K562 (cell line): ENCODE data around the gene FSTL3. TPM values are rescaled to one million over a fixed set of nuclear protein-coding genes. Genes with fewer than 3 reads are reported as not detected.

Source experiments
- ELF2 ChIP-seq: fragments of 250-450 bp; sonication (Bioruptor Pico); IDR thresholded peaks from 2 replicates; pipeline ENCODE4 v1.5.0; 2021; ENCODE audit warnings: mild to moderate bottlenecking
- MED1 ChIP-seq: sonication (generic); formaldehyde crosslinking; IDR thresholded peaks from 2 replicates; pipeline ENCODE4 v1.8.1; 2023; ENCODE audit warnings: missing genetic modification reagents, borderline replicate concordance
- PHF21A ChIP-seq: fragments of 450-650 bp; IDR thresholded peaks from 2 replicates; pipeline ENCODE4 v1.6.1; 2017; ENCODE audit warnings: low read depth, borderline replicate concordance
- PRPF4 ChIP-seq: fragments of 200-400 bp; formaldehyde crosslinking; IDR thresholded peaks from one replicate; pipeline ENCODE4 v1.6.1; 2017; ENCODE audit warnings: low read length, low read depth, mild to moderate bottlenecking; ENCODE audit not compliant: insufficient read depth, poor library complexity, severe bottlenecking
- RBM25 ChIP-seq: fragments of 200-400 bp; formaldehyde crosslinking; IDR thresholded peaks from 2 replicates; pipeline ENCODE4 v1.6.1; 2018; ENCODE audit warnings: low read length, low read depth, moderate library complexity; ENCODE audit not compliant: severe bottlenecking
- TCF7 ChIP-seq: sonication (generic); IDR thresholded peaks from 2 replicates; pipeline ENCODE4 v1.6.1; 2016; ENCODE audit warnings: antibody characterized with exemption, borderline replicate concordance
- TOE1 ChIP-seq, 2 experiments: fragments of 450-650 bp in 1 of 2; sonication (generic) in 1 of 2; formaldehyde crosslinking in 1 of 2; IDR thresholded peaks; 2 replicates each; pipeline versions ENCODE4 v1.7.1 to v1.8.0; 2016 to 2022; ENCODE audit warnings: borderline replicate concordance in 2 of 2, mild to moderate bottlenecking in 2 of 2, antibody characterized with exemption in 1 of 2, inconsistent platforms in 1 of 2, low read depth in 1 of 2, missing genetic modification reagents in 1 of 2, moderate library complexity in 1 of 2
- ZNF830 ChIP-seq: fragments of 250-450 bp; sonication (Bioruptor Pico); IDR thresholded peaks from 2 replicates; pipeline ENCODE4 v1.5.0; 2021; ENCODE audit warnings: mild to moderate bottlenecking
- polyA plus RNA-seq, 8 experiments: library from polyadenylated mRNA; depleted of rRNA in 4 of 8; stranded (reverse) in 5 of 8; unstranded in 3 of 8; fragments of >200 nt; fragmentation: Nextera tagmentation in 2 of 8; fragmentation: Illumina TruSeq in 1 of 8; extraction: Ambion mirVana in 2 of 8; extraction: Trizol in 1 of 8; gene quantifications; 2 replicates each; pipeline versions ENCODE4 v1.2.1 to v1.2.3, GENCODE V29; 2011 to 2014; ENCODE audit warnings: inconsistent platforms in 1 of 8, missing spikeins in 1 of 8
- total RNA-seq, 7 experiments: library from RNA; depleted of rRNA in 6 of 7; stranded (reverse); fragments of >200 nt in 6 of 7; fragmentation: Illumina TruSeq in 2 of 7; extraction: Trizol in 2 of 7; gene quantifications; 2 replicates each; pipeline versions ENCODE4 v1.2.1 to v1.2.3, GENCODE V29; 2011 to 2021; ENCODE audit warnings: low replicate concordance in 1 of 7
- TF ChIP-seq, protein P1 (sequence below): conservative IDR thresholded peaks from 2 replicates; pipeline ENCODE4 v1.6.1; 2011; ENCODE audit warnings: low read depth, mild to moderate bottlenecking, low read length; ENCODE audit not compliant: control insufficient read depth
- TF ChIP-seq, protein P2 (sequence below): fragments of 450-650 bp; formaldehyde crosslinking; IDR thresholded peaks from 2 replicates; pipeline ENCODE4 v1.4.0; 2022; ENCODE audit warnings: missing genetic modification characterization
- TF ChIP-seq, protein P3 (sequence below), 2 experiments: fragments of 450-650 bp in 1 of 2; sonication (generic) in 1 of 2; formaldehyde crosslinking; conservative IDR thresholded peaks; 2 replicates each; pipeline versions ENCODE4 v1.4.0 to v1.8.1; 2020 to 2022; ENCODE audit warnings: mild to moderate bottlenecking in 1 of 2, missing genetic modification reagents in 1 of 2
- TF ChIP-seq, protein P4 (sequence below), 2 experiments: IDR thresholded peaks in 1 of 2; conservative IDR thresholded peaks in 1 of 2; 2 replicates each; pipeline ENCODE4 v1.6.1; 2016; ENCODE audit warnings: low read depth in 2 of 2, mild to moderate bottlenecking in 1 of 2, missing compliant biosample characterization in 1 of 2, missing genetic modification characterization in 1 of 2, moderate library complexity in 1 of 2
- TF ChIP-seq, protein P5 (sequence below), 3 experiments: fragments of 200-800 bp in 1 of 3; sonication (Bioruptor generic) in 1 of 3; sonication (generic) in 1 of 3; formaldehyde crosslinking in 1 of 3; IDR thresholded peaks; 2 replicates each; pipeline versions ENCODE4 v1.6.1 to v1.8.0; 2016 to 2022; ENCODE audit warnings: mild to moderate bottlenecking in 2 of 3, missing compliant biosample characterization in 2 of 3, missing genetic modification characterization in 2 of 3, missing genetic modification reagents in 1 of 3

The FSTL3 gene
- total and polyA plus RNA-seq, 9 of the 15 experiments (the other 6 are each of a cell fraction or from before 2014, with no cell fraction given), result 0.35 to 6.8 (median 4.2) TPM; not detected in 1

DNA sequence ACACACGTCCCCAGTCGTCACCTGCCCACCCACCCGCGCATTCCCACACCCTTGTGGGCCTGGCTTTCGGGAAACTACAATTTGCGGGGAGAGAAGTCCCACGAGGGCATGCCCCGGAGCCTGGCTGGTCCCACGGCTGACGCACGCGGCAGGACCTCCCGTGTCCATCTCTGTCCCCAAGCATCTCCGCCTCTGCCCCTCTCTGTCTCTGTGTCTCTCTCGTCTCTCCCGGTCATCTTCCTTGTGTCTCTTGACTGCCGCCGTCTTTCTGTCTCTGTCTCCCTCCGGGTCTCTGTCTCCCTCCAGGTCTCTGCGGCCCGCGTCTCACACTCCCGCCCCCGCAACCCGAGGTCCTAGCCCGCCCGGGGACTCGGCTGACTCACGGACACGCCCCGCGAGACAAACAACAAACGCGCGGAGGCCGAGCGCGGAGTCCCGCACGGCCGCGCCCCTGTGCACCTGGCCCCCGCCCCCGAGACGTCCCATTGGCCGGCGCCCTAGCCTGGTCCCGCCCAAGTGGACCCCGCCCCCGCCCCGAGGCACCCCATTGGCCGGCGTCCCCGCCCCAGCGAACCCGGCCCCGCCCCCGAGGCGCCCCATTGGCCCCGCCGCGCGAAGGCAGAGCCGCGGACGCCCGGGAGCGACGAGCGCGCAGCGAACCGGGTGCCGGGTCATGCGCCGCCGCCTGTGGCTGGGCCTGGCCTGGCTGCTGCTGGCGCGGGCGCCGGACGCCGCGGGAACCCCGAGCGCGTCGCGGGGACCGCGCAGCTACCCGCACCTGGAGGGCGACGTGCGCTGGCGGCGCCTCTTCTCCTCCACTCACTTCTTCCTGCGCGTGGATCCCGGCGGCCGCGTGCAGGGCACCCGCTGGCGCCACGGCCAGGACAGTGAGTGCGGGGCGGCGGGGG lies 36.7 kb upstream of the FSTL3 start, which contains the start of gene FGF22 (continued):
- TF ChIP-seq, protein P1, sequence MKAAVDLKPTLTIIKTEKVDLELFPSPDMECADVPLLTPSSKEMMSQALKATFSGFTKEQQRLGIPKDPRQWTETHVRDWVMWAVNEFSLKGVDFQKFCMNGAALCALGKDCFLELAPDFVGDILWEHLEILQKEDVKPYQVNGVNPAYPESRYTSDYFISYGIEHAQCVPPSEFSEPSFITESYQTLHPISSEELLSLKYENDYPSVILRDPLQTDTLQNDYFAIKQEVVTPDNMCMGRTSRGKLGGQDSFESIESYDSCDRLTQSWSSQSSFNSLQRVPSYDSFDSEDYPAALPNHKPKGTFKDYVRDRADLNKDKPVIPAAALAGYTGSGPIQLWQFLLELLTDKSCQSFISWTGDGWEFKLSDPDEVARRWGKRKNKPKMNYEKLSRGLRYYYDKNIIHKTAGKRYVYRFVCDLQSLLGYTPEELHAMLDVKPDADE, result peak; percentile 35; the same call in 1 of the 2 replicates
- TF ChIP-seq, protein P2, sequence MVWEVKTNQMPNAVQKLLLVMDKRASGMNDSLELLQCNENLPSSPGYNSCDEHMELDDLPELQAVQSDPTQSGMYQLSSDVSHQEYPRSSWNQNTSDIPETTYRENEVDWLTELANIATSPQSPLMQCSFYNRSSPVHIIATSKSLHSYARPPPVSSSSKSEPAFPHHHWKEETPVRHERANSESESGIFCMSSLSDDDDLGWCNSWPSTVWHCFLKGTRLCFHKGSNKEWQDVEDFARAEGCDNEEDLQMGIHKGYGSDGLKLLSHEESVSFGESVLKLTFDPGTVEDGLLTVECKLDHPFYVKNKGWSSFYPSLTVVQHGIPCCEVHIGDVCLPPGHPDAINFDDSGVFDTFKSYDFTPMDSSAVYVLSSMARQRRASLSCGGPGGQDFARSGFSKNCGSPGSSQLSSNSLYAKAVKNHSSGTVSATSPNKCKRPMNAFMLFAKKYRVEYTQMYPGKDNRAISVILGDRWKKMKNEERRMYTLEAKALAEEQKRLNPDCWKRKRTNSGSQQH, result no peak
- TF ChIP-seq TCF7 (no peak), MED1 (CRISPR knock-in tag) (no peak), PRPF4 (no peak), TOE1 (IDR thresholded peaks at IDR 0.05; ENCODE audit: borderline replicate concordance) (0 out of 2 replicates have a peak, but pooled peaks have one; percentile 37), TOE1 (CRISPR knock-in tag; IDR thresholded peaks at IDR 0.05; ENCODE audit: borderline replicate concordance, low read depth) (no peak), ELF2 (CRISPR knock-in tag) (no peak), RBM25 (peak; percentile 91), ZNF830 (CRISPR knock-in tag) (no peak), PHF21A (0 out of 2 replicates have a peak, but pooled peaks have one; percentile 26)
- TF ChIP-seq, protein P3, sequence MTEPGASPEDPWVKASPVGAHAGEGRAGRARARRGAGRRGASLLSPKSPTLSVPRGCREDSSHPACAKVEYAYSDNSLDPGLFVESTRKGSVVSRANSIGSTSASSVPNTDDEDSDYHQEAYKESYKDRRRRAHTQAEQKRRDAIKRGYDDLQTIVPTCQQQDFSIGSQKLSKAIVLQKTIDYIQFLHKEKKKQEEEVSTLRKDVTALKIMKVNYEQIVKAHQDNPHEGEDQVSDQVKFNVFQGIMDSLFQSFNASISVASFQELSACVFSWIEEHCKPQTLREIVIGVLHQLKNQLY (CRISPR knock-in tag; conservative IDR thresholded peaks at IDR 0.05), result no peak
- TF ChIP-seq, protein P4, sequence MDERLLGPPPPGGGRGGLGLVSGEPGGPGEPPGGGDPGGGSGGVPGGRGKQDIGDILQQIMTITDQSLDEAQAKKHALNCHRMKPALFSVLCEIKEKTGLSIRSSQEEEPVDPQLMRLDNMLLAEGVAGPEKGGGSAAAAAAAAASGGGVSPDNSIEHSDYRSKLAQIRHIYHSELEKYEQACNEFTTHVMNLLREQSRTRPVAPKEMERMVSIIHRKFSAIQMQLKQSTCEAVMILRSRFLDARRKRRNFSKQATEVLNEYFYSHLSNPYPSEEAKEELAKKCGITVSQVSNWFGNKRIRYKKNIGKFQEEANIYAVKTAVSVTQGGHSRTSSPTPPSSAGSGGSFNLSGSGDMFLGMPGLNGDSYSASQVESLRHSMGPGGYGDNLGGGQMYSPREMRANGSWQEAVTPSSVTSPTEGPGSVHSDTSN (CRISPR knock-in tag; IDR thresholded peaks at IDR 0.05; ENCODE audit: low read depth), result no peak
- TF ChIP-seq, protein P4 (tag; conservative IDR thresholded peaks at IDR 0.05; ENCODE audit: low read depth), result no peak
- TF ChIP-seq, protein P5, sequence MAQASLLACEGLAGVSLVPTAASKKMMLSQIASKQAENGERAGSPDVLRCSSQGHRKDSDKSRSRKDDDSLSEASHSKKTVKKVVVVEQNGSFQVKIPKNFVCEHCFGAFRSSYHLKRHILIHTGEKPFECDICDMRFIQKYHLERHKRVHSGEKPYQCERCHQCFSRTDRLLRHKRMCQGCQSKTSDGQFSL (CRISPR knock-in tag; IDR thresholded peaks at IDR 0.05), result no peak
- TF ChIP-seq, protein P5 (tag; IDR thresholded peaks at IDR 0.05), result no peak
